Activated T-helper 2 cell treated with anti-CD3 and anti-CD28 coated beads, Interferon-gamma antibody, Interleukin-2, Interleukin-4, amounts not matched to agents 10 μg/mL and 5 μg/mL and 100 μg/mL, durations not matched to agents 14 hours and 24 hours and 36 hours (primary cell): ENCODE data around the gene GALM. TPM values are rescaled to one million over a fixed set of nuclear protein-coding genes. Genes with fewer than 3 reads are reported as not detected.

Experiments
- DNase-seq: peaks from one replicate; pipeline ENCODE4 v3.0.0; 2021; ENCODE audit warnings: low spot score
- H3K27ac Mint-ChIP-seq: one replicate; pipeline ENCODE4 v1.8.0; 2021; ENCODE audit warnings: mixed read lengths
- H3K27me3 Mint-ChIP-seq: one replicate; pipeline ENCODE4 v1.8.0; 2021; ENCODE audit warnings: low read depth, mixed read lengths
- H3K36me3 Mint-ChIP-seq: one replicate; pipeline ENCODE4 v1.8.0; 2021; ENCODE audit warnings: low read depth, mixed read lengths
- H3K4me1 Mint-ChIP-seq: one replicate; pipeline ENCODE4 v1.8.0; 2021; ENCODE audit warnings: low read depth, mixed read lengths
- H3K4me3 Mint-ChIP-seq: one replicate; pipeline ENCODE4 v1.8.0; 2021; ENCODE audit warnings: low read depth, mild to moderate bottlenecking, moderate library complexity, mixed read lengths
- H3K9me3 Mint-ChIP-seq: one replicate; pipeline ENCODE4 v1.8.0; 2021; ENCODE audit warnings: mixed read lengths
- intact Hi-C: fragments of 100-400 bp; cut with micrococcal nuclease; formaldehyde crosslinking; loops from one replicate; pipeline ENCODE4 v1.15.1; 2023
- total RNA-seq: library from RNA; stranded (reverse); gene quantifications from 2 replicates; pipeline ENCODE4 v1.2.3, GENCODE V29; 2022

Gene GALM
- total RNA-seq, 1 donor from 2014 or later: 42.1 TPM

GRCh38 chr2:38743672-38744398 is 77.9 kb downstream of the GALM start:
- H3K9me3 Mint-ChIP-seq: no peaks in the 10 kb centered on the region
- H3K27me3 Mint-ChIP-seq: no peaks in the 10 kb centered on the region
- H3K27ac Mint-ChIP-seq: no peak overlapping the region
- H3K4me3 Mint-ChIP-seq: no peak overlapping the region
- no peak for DNase-seq
- peaks cover 82% of the 10 kb centered on the region for H3K36me3 Mint-ChIP-seq
- peaks cover 50% of the 10 kb centered on the region for H3K4me1 Mint-ChIP-seq
- intact Hi-C loops: loop anchor here (5.0 kb wide), 2 partner anchors 162 to 207 kb away; no protein-coding TSS in a partner anchor

DNA sequence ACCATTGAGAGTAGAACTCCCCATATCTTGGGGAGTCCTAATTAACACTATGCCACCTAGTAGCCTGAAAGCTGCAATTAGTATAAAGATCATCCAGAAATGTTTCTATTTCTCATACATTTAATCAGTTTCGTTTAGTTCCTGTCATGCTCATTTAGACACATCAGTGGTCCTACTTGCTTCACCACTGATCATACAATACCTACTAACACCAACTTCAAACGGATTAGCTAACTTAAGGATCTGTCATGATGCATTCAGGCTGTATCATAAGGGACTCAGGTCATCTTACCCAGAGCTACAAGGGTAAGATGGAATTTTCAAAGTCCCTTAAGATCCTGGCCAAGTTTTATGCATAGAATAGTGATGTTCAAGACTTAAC is 78.5 kb downstream of the GALM start:
- DNase-seq: no peak
- H3K27me3 Mint-ChIP-seq: no peaks in the 10 kb centered on the region
- peaks cover 82% of the 10 kb centered on the region for H3K36me3 Mint-ChIP-seq
- H3K4me1 Mint-ChIP-seq: peaks cover 52% of the 10 kb centered on the region
- no peak overlapping the region for H3K4me3 Mint-ChIP-seq
- intact Hi-C loops: loop anchor here (5.0 kb wide), 2 partner anchors 162 to 207 kb away; no protein-coding TSS in a partner anchor
- H3K9me3 Mint-ChIP-seq: no peaks in the 10 kb centered on the region
- H3K27ac Mint-ChIP-seq: no peak overlapping the region

DNA sequence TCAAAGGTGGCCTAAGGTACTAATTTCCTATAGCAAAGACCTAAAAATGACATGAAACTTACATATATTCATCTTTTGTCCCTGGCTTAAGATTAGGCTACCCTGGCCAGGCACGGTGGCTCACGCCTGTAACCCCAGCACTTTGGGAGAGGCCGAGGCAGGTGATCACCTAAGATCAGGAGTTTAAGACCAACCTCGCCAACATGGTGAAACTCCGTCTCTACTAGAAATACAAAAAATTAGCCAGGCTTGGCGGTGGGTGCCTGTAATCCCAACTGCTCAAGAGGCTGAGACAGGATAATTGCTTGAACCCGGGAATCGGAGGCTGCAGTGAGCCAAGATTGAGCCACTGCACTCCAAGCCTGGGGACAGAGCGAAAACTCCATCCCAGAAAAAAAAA is 79.4 kb downstream of the GALM start:
- peaks cover 53% of the 10 kb centered on the region for H3K4me1 Mint-ChIP-seq
- H3K27me3 Mint-ChIP-seq: no peaks in the 10 kb centered on the region
- DNase-seq: no peak
- H3K27ac Mint-ChIP-seq: no peak overlapping the region
- H3K36me3 Mint-ChIP-seq: peaks cover 84% of the 10 kb centered on the region
- no peak overlapping the region for H3K4me3 Mint-ChIP-seq
- intact Hi-C loops: no loop called here
- no peaks in the 10 kb centered on the region for H3K9me3 Mint-ChIP-seq

- H3K4me3 Mint-ChIP-seq: peak overlapping the region; percentile 63
- peak overlapping the region; percentile 61 for H3K27ac Mint-ChIP-seq
- H3K4me1 Mint-ChIP-seq: peaks cover 57% of the 10 kb centered on the region
- no peaks in the 10 kb centered on the region for H3K9me3 Mint-ChIP-seq
- no peaks in the 10 kb centered on the region for H3K27me3 Mint-ChIP-seq
- H3K36me3 Mint-ChIP-seq: peaks cover 88% of the 10 kb centered on the region
- DNase-seq: no peak
- intact Hi-C loops: no loop called here
Observed at GRCh38 chr2:38747007-38747424, 81.1 kb downstream of the GALM start.

DNA sequence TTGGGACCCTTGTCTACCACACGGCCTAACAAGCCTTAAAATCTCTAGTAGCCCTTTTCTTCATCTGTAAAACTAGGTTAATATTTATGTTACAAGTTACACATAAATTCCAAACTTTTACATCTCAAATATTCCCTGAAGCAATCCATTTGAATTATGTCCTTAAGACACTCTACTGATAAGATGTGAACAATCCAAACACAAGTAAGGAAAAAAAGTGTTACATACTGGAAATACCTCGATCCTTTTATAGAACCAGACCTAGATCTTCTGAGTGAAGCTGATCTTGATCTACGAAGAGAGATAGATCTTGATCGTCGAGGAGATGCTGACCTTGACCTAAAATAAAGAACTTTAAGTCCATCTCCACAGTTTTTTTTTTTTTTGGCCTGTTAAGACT is 81.9 kb downstream of the GALM start:
- DNase-seq: no peak
- H3K4me3 Mint-ChIP-seq: peak overlapping the region; percentile 76
- peaks cover 81% of the 10 kb centered on the region for H3K36me3 Mint-ChIP-seq
- H3K4me1 Mint-ChIP-seq: peaks cover 62% of the 10 kb centered on the region
- H3K9me3 Mint-ChIP-seq: no peaks in the 10 kb centered on the region
- intact Hi-C loops: no loop called here
- no peaks in the 10 kb centered on the region for H3K27me3 Mint-ChIP-seq
- peak overlapping the region; percentile 63 for H3K27ac Mint-ChIP-seq

DNA sequence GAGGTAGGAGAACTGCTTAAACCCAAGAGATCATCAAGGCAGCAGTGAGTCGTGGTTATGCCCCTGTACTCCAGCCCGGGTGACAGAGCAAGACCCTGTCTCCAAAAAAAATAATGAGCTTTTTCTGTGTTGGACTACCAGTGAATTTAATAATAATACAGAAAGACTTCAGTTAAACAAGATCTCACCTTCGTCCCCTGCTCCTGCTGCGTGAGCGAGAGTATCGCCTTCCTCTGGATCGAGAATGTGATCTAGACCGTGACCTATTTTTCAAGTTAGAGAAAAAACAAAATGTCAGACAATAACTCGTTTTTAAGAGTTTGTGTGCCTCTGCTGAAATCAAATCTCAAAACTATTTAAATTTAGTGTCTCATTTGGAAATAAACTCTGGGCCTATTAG is 82.5 kb downstream of the GALM start:
- Mint-ChIP-seq H3K4me3 (peak overlapping the region; percentile 76), H3K36me3 (peaks cover 77% of the 10 kb centered on the region), H3K27me3 (no peaks in the 10 kb centered on the region), H3K9me3 (no peaks in the 10 kb centered on the region), H3K4me1 (peaks cover 62% of the 10 kb centered on the region), H3K27ac (peak overlapping the region; percentile 63)
- no peak for DNase-seq
- intact Hi-C loops: no loop called here

GRCh38 chr2:38748943-38749804 is 83.3 kb downstream of the GALM start:
- intact Hi-C loops: no loop called here

GRCh38 chr2:38750011-38750890 is 84.3 kb downstream of the GALM start:
- Mint-ChIP-seq H3K4me3 (peak overlapping the region; percentile 98), H3K27me3 (no peaks in the 10 kb centered on the region), H3K27ac (peak overlapping the region; percentile 100), H3K4me1 (peaks cover 57% of the 10 kb centered on the region), H3K9me3 (no peaks in the 10 kb centered on the region), H3K36me3 (peaks cover 59% of the 10 kb centered on the region)
- DNase-seq: peak; percentile 50
- intact Hi-C loops: loop anchor here (2.0 to 10.0 kb wide), 2 partner anchors 373 to 375 kb away; partner anchors contain the start of genes ATL2 and SOS1

More at GRCh38 chr2:38748943-38749804, 83.3 kb downstream of the GALM start:
- Mint-ChIP-seq H3K4me3 (peak overlapping the region; percentile 98), H3K27me3 (no peaks in the 10 kb centered on the region), H3K36me3 (peaks cover 69% of the 10 kb centered on the region), H3K27ac (peak overlapping the region; percentile 87), H3K9me3 (no peaks in the 10 kb centered on the region), H3K4me1 (peaks cover 65% of the 10 kb centered on the region)
- DNase-seq: no peak

GRCh38 chr2:38750891-38751595 is 85.1 kb downstream of the GALM start, which contains the start of gene SRSF7:
SRSF7 (minus strand) TSS chr2:38751361; CDS start chr2:38751256, 105 bp downstream.
- H3K27me3 Mint-ChIP-seq: no peaks in the 10 kb centered on the region
- H3K4me1 Mint-ChIP-seq: peaks cover 53% of the 10 kb centered on the region
- H3K36me3 Mint-ChIP-seq: peaks cover 51% of the 10 kb centered on the region
- no peaks in the 10 kb centered on the region for H3K9me3 Mint-ChIP-seq
- H3K4me3 Mint-ChIP-seq: peak within 1 kb of the TSS; percentile 98
- intact Hi-C loops: loop anchor here (1.0 to 10.0 kb wide), 5 partner anchors 27 to 374 kb away; partner anchors contain the start of genes ATL2, GEMIN6 and SOS1
- H3K27ac Mint-ChIP-seq: peak within 1 kb of the TSS; percentile 100
- peak; percentile 97 for DNase-seq

DNA sequence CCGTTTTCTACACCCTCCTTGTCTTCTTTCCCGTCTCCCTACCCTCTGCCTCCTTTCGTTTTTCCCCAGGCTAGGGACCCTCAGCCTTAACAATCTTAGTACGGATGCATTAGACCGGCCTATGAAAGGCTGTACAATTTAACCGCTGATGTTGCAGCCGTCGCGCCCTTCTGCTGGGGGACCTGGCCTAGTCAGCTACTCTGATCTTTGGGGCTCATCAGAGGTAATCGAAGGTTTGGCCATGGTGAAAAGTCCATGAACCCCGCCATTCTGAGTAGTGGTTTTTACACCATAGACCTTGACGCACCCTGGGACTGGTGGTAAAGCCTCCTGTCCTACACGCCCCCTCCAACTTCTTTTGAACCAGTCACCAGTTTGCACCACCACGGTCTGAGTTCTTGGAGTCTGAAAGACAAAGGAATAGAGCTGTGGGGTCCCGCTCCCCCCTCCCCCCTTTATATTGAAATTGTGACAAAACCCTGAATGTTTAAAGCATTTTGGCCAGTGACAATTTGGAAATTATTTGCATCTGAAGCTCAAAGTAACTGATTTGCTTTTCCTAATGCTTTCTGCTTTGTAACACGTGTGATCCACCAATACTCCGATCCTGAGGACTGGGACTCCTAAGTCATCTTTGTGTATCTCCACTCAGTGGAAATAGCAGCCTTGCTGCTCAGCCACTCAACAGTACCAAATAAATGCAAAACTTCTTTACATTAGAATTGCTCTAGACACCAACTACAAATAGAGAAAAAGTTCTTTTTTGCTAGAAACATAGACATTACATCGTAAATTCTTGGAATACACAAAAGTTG is 85.9 kb downstream of the GALM start:
- Mint-ChIP-seq H3K27ac (peak overlapping the region; percentile 100), H3K4me1 (peaks cover 45% of the 10 kb centered on the region), H3K9me3 (no peaks in the 10 kb centered on the region), H3K27me3 (no peaks in the 10 kb centered on the region), H3K4me3 (peak overlapping the region; percentile 98), H3K36me3 (peaks cover 43% of the 10 kb centered on the region)
- intact Hi-C loops: loop anchor here (1.0 to 10.0 kb wide), 5 partner anchors 26 to 375 kb away; partner anchors contain the start of genes ATL2, GEMIN6 and SOS1
- no peak for DNase-seq

DNA sequence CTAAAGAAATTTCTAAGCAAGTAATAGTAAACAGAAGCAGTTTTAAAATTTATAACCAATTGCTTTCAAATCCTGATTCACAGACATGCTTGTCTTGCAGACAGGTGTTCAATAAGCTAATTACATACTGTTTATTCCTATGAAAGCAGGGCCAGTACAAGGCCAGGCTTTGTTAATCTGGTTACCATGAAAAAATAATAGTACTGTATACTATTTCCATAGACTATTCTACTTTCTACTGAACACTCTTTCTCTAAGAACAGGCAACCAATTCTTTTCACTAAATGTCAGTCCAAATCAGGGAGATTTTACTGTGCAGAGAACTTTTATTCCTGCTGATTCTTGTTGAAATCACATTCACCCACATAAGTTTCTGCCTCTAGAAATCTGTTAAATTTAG is 88.1 kb downstream of the GALM start:
- DNase-seq: no peak
- H3K4me3 Mint-ChIP-seq: peak overlapping the region; percentile 69
- no peaks in the 10 kb centered on the region for H3K9me3 Mint-ChIP-seq
- peaks cover 21% of the 10 kb centered on the region for H3K36me3 Mint-ChIP-seq
- H3K27me3 Mint-ChIP-seq: no peaks in the 10 kb centered on the region
- intact Hi-C loops: loop anchor here (10.0 kb wide), 1 partner anchor 371 kb away; the partner anchor contains the start of gene SOS1
- peaks cover 24% of the 10 kb centered on the region for H3K4me1 Mint-ChIP-seq
- H3K27ac Mint-ChIP-seq: peak overlapping the region; percentile 79
